SK-N-MC (cell line): ENCODE data around the gene KRT71.

Experiments used
- EZH2 ChIP-seq: fragments of 200-600 bp; sonication (generic); IDR thresholded peaks from one replicate; pipeline ENCODE4 v1.6.1; 2017; ENCODE audit warnings: antibody characterized with exemption
- FOXP2 ChIP-seq: optimal IDR thresholded peaks from 2 replicates; pipeline ENCODE3; 2011; ENCODE audit warnings: mild to moderate bottlenecking, moderate library complexity; ENCODE audit not compliant: insufficient read depth; ENCODE audit errors: extremely low read length, control extremely low read depth
- POLR2AphosphoS5 ChIP-seq: IDR thresholded peaks from 2 replicates; pipeline ENCODE4 v1.6.1; 2012; ENCODE audit warnings: mild to moderate bottlenecking, low read depth, low read length, borderline replicate concordance

- TF ChIP-seq EZH2 (no peak), POLR2AphosphoS5 (no peak), FOXP2 (no peak)
Measured at GRCh38 chr12:52534482-52534881, 18.5 kb downstream of the KRT71 start.
